Measurements from ENCODE around the gene FZR1. TPM values are rescaled to one million over a fixed set of nuclear protein-coding genes. Genes with fewer than 3 reads are reported as not detected.

FZR1 gene
- total RNA-seq (2022) (58.1 and 59.1 TPM in 2 replicates), Bru-seq, nascent RNA (percentile 56 among the genes with signal in this experiment), BruChase-seq, experiment 1, labeled RNA remaining after a 2-hour chase (percentile 60 among the genes with signal in this experiment), BruChase-seq, experiment 2, labeled RNA remaining after a 6-hour chase (percentile 65 among the genes with signal in this experiment)
- long read RNA-seq, full-length matches to known transcripts: 44 of 58 reads
- long read RNA-seq, partial matches to known transcripts: 5 of 58 reads
- long read RNA-seq, other reads (novel, unspliced or antisense): 9 of 58 reads

GRCh38 chr19:3505598-3506383 is at the start of gene FZR1:
Gene FZR1 (plus strand): TSS chr19:3506311. CDS start chr19:3522990, 16,679 bp downstream.
- H3K4me3 ChIP-seq (ENCODE audit: low read depth, low read length): peak within 1 kb of the TSS; percentile 61
- Mint-ChIP-seq H3K4me3 (ENCODE audit: unreplicated experiment) (peak within 1 kb of the TSS; percentile 80), H3K4me1 (ENCODE audit: low read depth, unreplicated experiment) (peaks cover 4% of the 10 kb centered on the region), H3K27ac (ENCODE audit: unreplicated experiment) (peak within 1 kb of the TSS; percentile 94), H3K36me3 (ENCODE audit: insufficient read depth, unreplicated experiment) (peaks cover 32% of the 10 kb centered on the region), H3K27me3 (ENCODE audit: insufficient read depth, unreplicated experiment) (no peaks in the 10 kb centered on the region), H3K9me3 (ENCODE audit: unreplicated experiment) (no peaks in the 10 kb centered on the region)
- H3K27me3 ChIP-seq (replicated peaks; ENCODE audit: control insufficient read depth, insufficient read depth, low read length): no peaks in the 10 kb centered on the region
- DNase-seq: peak; percentile 99
- no peaks in the 10 kb centered on the region; the same call in 1 of the 2 replicates for H3K4me1 ChIP-seq
- H3K9me3 ChIP-seq: no peaks in the 10 kb centered on the region
- ChIA-PET CTCF (interaction anchor here (0.5 to 1.4 kb wide), 2 partner anchors 20 to 323 kb away, joined by 4 to 5 read pairs; no protein-coding TSS in a partner anchor), POLR2A (no interaction called here)
- no peak for TF ChIP-seq CTCF (IDR thresholded peaks at IDR 0.05; ENCODE audit: insufficient read depth in 1 of 2, low read depth in 1 of 2, low read length in 1 of 2, severe bottlenecking in 1 of 2, unreplicated experiment in 1 of 2)
- peaks cover 1% of the 10 kb centered on the region; the same call in 1 of the 2 replicates for H3K36me3 ChIP-seq (ENCODE audit: control insufficient read depth, insufficient read depth, low read length)
- intact Hi-C loops (cut with micrococcal nuclease; ENCODE audit: unreplicated experiment): loop anchor here (1.0 kb wide), 1 partner anchor 8 kb away; no protein-coding TSS in a partner anchor
- TSS peak; percentile 76 for BruUV-seq (replicated peaks)

- no peak for DNase-seq
- H3K4me1 Mint-ChIP-seq (ENCODE audit: low read depth, unreplicated experiment): no peaks in the 10 kb centered on the region
- no peaks in the 10 kb centered on the region for H3K36me3 Mint-ChIP-seq (ENCODE audit: insufficient read depth, unreplicated experiment)
- no peaks in the 10 kb centered on the region for H3K36me3 ChIP-seq (ENCODE audit: control insufficient read depth, insufficient read depth, low read length)
- TF ChIP-seq CTCF (IDR thresholded peaks at IDR 0.05; ENCODE audit: insufficient read depth in 1 of 2, low read depth in 1 of 2, low read length in 1 of 2, severe bottlenecking in 1 of 2, unreplicated experiment in 1 of 2): no peak
- intact Hi-C loops (cut with micrococcal nuclease; ENCODE audit: unreplicated experiment): no loop called here
- H3K27ac Mint-ChIP-seq (ENCODE audit: unreplicated experiment): no peak overlapping the region
- CTCF ChIA-PET: interaction anchor here (0.6 kb wide), 1 partner anchor 76 kb away, joined by 4 read pairs; no protein-coding TSS in a partner anchor
- no peaks in the 10 kb centered on the region for H3K27me3 Mint-ChIP-seq (ENCODE audit: insufficient read depth, unreplicated experiment)
- no TSS peak for BruUV-seq (replicated peaks)
- H3K4me1 ChIP-seq: 0 out of 2 replicates have a peak, but pooled peaks cover 5% of the 10 kb centered on the region
- no peak overlapping the region for H3K4me3 Mint-ChIP-seq (ENCODE audit: unreplicated experiment)
- H3K9me3 Mint-ChIP-seq (ENCODE audit: unreplicated experiment): no peaks in the 10 kb centered on the region
- no peaks in the 10 kb centered on the region for H3K9me3 ChIP-seq
- H3K4me3 ChIP-seq (ENCODE audit: low read depth, low read length): no peak overlapping the region
- POLR2A ChIA-PET: no interaction called here
- no peaks in the 10 kb centered on the region for H3K27me3 ChIP-seq (replicated peaks; ENCODE audit: control insufficient read depth, insufficient read depth, low read length)
Measured at GRCh38 chr19:3456925-3457527, 49.1 kb upstream of the FZR1 start.

Measured in Caco-2 (cell line).